Neural progenitor cell (in vitro differentiated cells): ENCODE data around the gene CHIA. TPM values are rescaled to one million over a fixed set of nuclear protein-coding genes. Genes with fewer than 3 reads are reported as not detected.

Source experiments
- DNase-seq: peaks from one replicate; pipeline ENCODE4 v3.0.0-alpha.2; 2016; ENCODE audit warnings: low spot score
- H2AFZ ChIP-seq: fragments of 200-600 bp; sonication (generic); replicated peaks from 2 replicates; pipeline ENCODE4 v1.6.1; 2016; ENCODE audit warnings: antibody characterized with exemption
- H3F3A ChIP-seq: fragments of 200-600 bp; sonication (generic); 2 replicates; pipeline ENCODE4 v1.6.1; 2016; ENCODE audit warnings: antibody characterized with exemption, low read depth
- H3K27ac ChIP-seq: fragments of 200-600 bp; sonication (generic); 2 replicates; pipeline ENCODE4 v1.5.1; 2016; ENCODE audit warnings: mild to moderate bottlenecking
- H3K27me3 ChIP-seq: fragments of 200-600 bp; sonication (generic); 2 replicates; pipeline ENCODE4 v1.6.1; 2016; ENCODE audit warnings: mild to moderate bottlenecking, moderate library complexity
- H3K36me3 ChIP-seq: fragments of 200-600 bp; sonication (generic); 2 replicates; pipeline ENCODE4 v1.5.1; 2016
- H3K4me1 ChIP-seq: fragments of 200-600 bp; sonication (generic); 2 replicates; pipeline ENCODE4 v1.6.1; 2016; ENCODE audit warnings: mixed run types
- H3K4me2 ChIP-seq: fragments of 200-600 bp; sonication (generic); 2 replicates; pipeline ENCODE4 v1.6.1; 2016
- H3K4me3 ChIP-seq: fragments of 200-600 bp; sonication (generic); 2 replicates; pipeline ENCODE4 v1.5.1; 2016
- H3K79me2 ChIP-seq: fragments of 200-600 bp; sonication (generic); 2 replicates; pipeline ENCODE4 v1.6.1; 2016; ENCODE audit warnings: low read depth
- H3K9ac ChIP-seq: fragments of 200-600 bp; sonication (generic); 2 replicates; pipeline ENCODE4 v1.6.1; 2016
- H3K9me3 ChIP-seq: fragments of 200-600 bp; sonication (generic); 2 replicates; pipeline ENCODE4 v1.5.1; 2016; ENCODE audit warnings: low read depth
- H4K20me1 ChIP-seq: fragments of 200-600 bp; sonication (generic); 2 replicates; pipeline ENCODE4 v1.6.1; 2016; ENCODE audit warnings: low read depth
- H3K27ac Mint-ChIP-seq: 3 replicates; pipeline ENCODE4 v1.8.0; 2021; ENCODE audit warnings: mixed read lengths
- H3K27me3 Mint-ChIP-seq: 2 replicates; pipeline ENCODE4 v1.8.0; 2022; ENCODE audit warnings: low read depth, mild to moderate bottlenecking, inconsistent platforms, moderate library complexity, mixed read lengths; ENCODE audit not compliant: insufficient read depth
- H3K36me3 Mint-ChIP-seq: 3 replicates; pipeline ENCODE4 v1.8.0; 2021; ENCODE audit warnings: mixed read lengths
- H3K4me1 Mint-ChIP-seq: 3 replicates; pipeline ENCODE4 v1.8.0; 2021; ENCODE audit warnings: mixed read lengths
- H3K4me3 Mint-ChIP-seq: 3 replicates; pipeline ENCODE4 v1.8.0; 2021; ENCODE audit warnings: mild to moderate bottlenecking, moderate library complexity, mixed read lengths
- H3K9me3 Mint-ChIP-seq: 3 replicates; pipeline ENCODE4 v1.8.0; 2020; ENCODE audit warnings: mixed read lengths
- CTCF ChIP-seq: fragments of 200-600 bp; sonication (generic); IDR thresholded peaks from 2 replicates; pipeline ENCODE4 v1.5.1; 2017; ENCODE audit warnings: antibody characterized with exemption, mild to moderate bottlenecking
- EZH2 ChIP-seq: fragments of 200-600 bp; sonication (generic); IDR thresholded peaks from 2 replicates; pipeline ENCODE4 v1.6.1; 2017; ENCODE audit warnings: antibody characterized with exemption, mild to moderate bottlenecking, moderate library complexity
- EZH2phosphoT487 ChIP-seq: fragments of 200-600 bp; sonication (generic); IDR thresholded peaks from 2 replicates; pipeline ENCODE4 v1.6.1; 2017; ENCODE audit warnings: antibody characterized with exemption
- total RNA-seq: library from RNA; depleted of rRNA; stranded (reverse); fragments of >200 nt; gene quantifications from 2 replicates; pipeline ENCODE4 v1.2.3, GENCODE V29; 2015; ENCODE audit warnings: low replicate concordance

The CHIA gene
- total RNA-seq, 1 donor from 2014 or later = not detected

- Histone ChIP-seq H3K4me3 (no peak overlapping the region), H3K4me2 (no peak overlapping the region), H3K79me2 (no peaks in the 10 kb centered on the region), H3K36me3 (no peaks in the 10 kb centered on the region), H4K20me1 (no peaks in the 10 kb centered on the region), H3K9ac (no peak overlapping the region), H3F3A (no peaks in the 10 kb centered on the region), H3K27me3 (no peaks in the 10 kb centered on the region), H2AFZ (no peak overlapping the region), H3K4me1 (peaks cover 10% of the 10 kb centered on the region), H3K9me3 (no peaks in the 10 kb centered on the region), H3K27ac (no peak overlapping the region)
- no peak overlapping the region for H3K27ac Mint-ChIP-seq
- no peaks in the 10 kb centered on the region for H3K36me3 Mint-ChIP-seq
- H3K27me3 Mint-ChIP-seq = peaks cover under 1% of the 10 kb centered on the region
- no peaks in the 10 kb centered on the region for H3K9me3 Mint-ChIP-seq
- no peak for DNase-seq
- TF ChIP-seq EZH2phosphoT487 = no peak
- no peak for TF ChIP-seq EZH2
- no peak for TF ChIP-seq CTCF
- H3K4me1 Mint-ChIP-seq = peaks cover 3% of the 10 kb centered on the region
- no peak overlapping the region for H3K4me3 Mint-ChIP-seq
These were observed 37.9 kb upstream of the CHIA start for GRCh38 chr1:111252786-111253185.

- Histone ChIP-seq H3K4me3 (no peak overlapping the region), H3K27ac (no peak overlapping the region), H3K27me3 (no peaks in the 10 kb centered on the region), H4K20me1 (no peaks in the 10 kb centered on the region), H3K9me3 (no peaks in the 10 kb centered on the region), H2AFZ (no peak overlapping the region), H3K79me2 (no peaks in the 10 kb centered on the region), H3K9ac (no peak overlapping the region), H3K4me1 (peaks cover 10% of the 10 kb centered on the region), H3K36me3 (no peaks in the 10 kb centered on the region), H3F3A (no peaks in the 10 kb centered on the region), H3K4me2 (no peak overlapping the region)
- Mint-ChIP-seq H3K4me1 (peaks cover 3% of the 10 kb centered on the region), H3K4me3 (no peak overlapping the region), H3K36me3 (no peaks in the 10 kb centered on the region), H3K9me3 (no peaks in the 10 kb centered on the region), H3K27ac (no peak overlapping the region), H3K27me3 (no peaks in the 10 kb centered on the region)
- TF ChIP-seq EZH2phosphoT487 (no peak), EZH2 (no peak), CTCF (no peak)
- DNase-seq = no peak
These were observed 36.8 kb upstream of the CHIA start for GRCh38 chr1:111253876-111254275.

GRCh38 chr1:111256988-111257658, 33.5 kb upstream of the CHIA start:
- H3F3A ChIP-seq = no peaks in the 10 kb centered on the region
- no peaks in the 10 kb centered on the region for H3K27me3 ChIP-seq
- no peaks in the 10 kb centered on the region for H3K79me2 ChIP-seq
- no peaks in the 10 kb centered on the region for H4K20me1 ChIP-seq
- no peaks in the 10 kb centered on the region for H3K9me3 Mint-ChIP-seq
- no peak overlapping the region for H3K4me3 Mint-ChIP-seq
- no peak for DNase-seq
- H3K36me3 Mint-ChIP-seq = no peaks in the 10 kb centered on the region
- H3K4me3 ChIP-seq = no peak overlapping the region
- H3K27ac ChIP-seq = no peak overlapping the region
- H3K9me3 ChIP-seq = no peaks in the 10 kb centered on the region
- no peaks in the 10 kb centered on the region for H3K36me3 ChIP-seq
- H3K4me1 ChIP-seq = peaks cover 3% of the 10 kb centered on the region
- H3K4me1 Mint-ChIP-seq = peaks cover 2% of the 10 kb centered on the region
- no peaks in the 10 kb centered on the region for H3K27me3 Mint-ChIP-seq
- no peak for TF ChIP-seq CTCF
- no peak for TF ChIP-seq EZH2
- TF ChIP-seq EZH2phosphoT487 = no peak
- H2AFZ ChIP-seq = no peak overlapping the region
- H3K27ac Mint-ChIP-seq = no peak overlapping the region
- no peak overlapping the region for H3K9ac ChIP-seq
- no peak overlapping the region for H3K4me2 ChIP-seq
